Mesendoderm (in vitro differentiated cells): ENCODE data around the gene ALPP.

Source experiments
- DNase-seq: peaks from one replicate; pipeline ENCODE4 v3.0.0; 2013
- H2AK5ac ChIP-seq: 2 replicates; pipeline ENCODE4 v1.6.1; 2013; ENCODE audit warnings: low read length, inconsistent platforms
- H2BK120ac ChIP-seq: 2 replicates; pipeline ENCODE4 v1.6.1; 2013; ENCODE audit warnings: low read depth, mild to moderate bottlenecking, low read length, moderate library complexity, mixed read lengths
- H2BK15ac ChIP-seq: replicated peaks from 2 replicates; pipeline ENCODE4 v1.6.1; 2013; ENCODE audit warnings: low read depth, mild to moderate bottlenecking, moderate library complexity
- H2BK5ac ChIP-seq: 2 replicates; pipeline ENCODE4 v1.6.1; 2013; ENCODE audit warnings: low read length, inconsistent platforms
- H3K18ac ChIP-seq: 2 replicates; pipeline ENCODE4 v1.6.1; 2013; ENCODE audit warnings: mild to moderate bottlenecking, low read length, mixed read lengths
- H3K23ac ChIP-seq: one replicate; pipeline ENCODE4 v1.6.1; 2013; ENCODE audit warnings: low read length
- H3K27ac ChIP-seq: 2 replicates; pipeline ENCODE4 v1.5.1; 2013; ENCODE audit warnings: low read depth, mild to moderate bottlenecking, inconsistent platforms, low read length, moderate library complexity
- H3K27me3 ChIP-seq: 2 replicates; pipeline ENCODE4 v1.6.1; 2013; ENCODE audit warnings: low read length, control low read depth, mild to moderate bottlenecking, inconsistent platforms; ENCODE audit not compliant: insufficient read depth, poor library complexity
- H3K36me3 ChIP-seq: 2 replicates; pipeline ENCODE4 v1.6.1; 2013; ENCODE audit warnings: low read length, inconsistent platforms; ENCODE audit not compliant: control insufficient read depth, insufficient read depth
- H3K4ac ChIP-seq: one replicate; pipeline ENCODE4 v1.6.1; 2013; ENCODE audit warnings: low read depth, mild to moderate bottlenecking, low read length, moderate library complexity
- H3K4me1 ChIP-seq: 2 replicates; pipeline ENCODE4 v1.6.1; 2013; ENCODE audit warnings: low read depth, low read length, inconsistent platforms; ENCODE audit not compliant: control insufficient read depth
- H3K4me2 ChIP-seq: 2 replicates; pipeline ENCODE4 v1.6.1; 2013; ENCODE audit warnings: low read length
- H3K4me3 ChIP-seq: 2 replicates; pipeline ENCODE4 v1.5.1; 2013; ENCODE audit warnings: mild to moderate bottlenecking, low read length
- H3K56ac ChIP-seq: one replicate; pipeline ENCODE4 v1.6.1; 2013; ENCODE audit warnings: low read length
- H3K79me1 ChIP-seq: 2 replicates; pipeline ENCODE4 v1.6.1; 2013; ENCODE audit warnings: low read length, inconsistent platforms
- H3K79me2 ChIP-seq: 2 replicates; pipeline ENCODE4 v1.6.1; 2013; ENCODE audit warnings: mild to moderate bottlenecking, low read length; ENCODE audit not compliant: control insufficient read depth, insufficient read depth
- H3K9ac ChIP-seq: 2 replicates; pipeline ENCODE4 v1.6.1; 2013; ENCODE audit warnings: low read length, inconsistent platforms
- H4K5ac ChIP-seq: one replicate; pipeline ENCODE4 v1.6.1; 2013; ENCODE audit warnings: low read length
- H4K8ac ChIP-seq: one replicate; pipeline ENCODE4 v1.6.1; 2013; ENCODE audit warnings: low read depth, mild to moderate bottlenecking, control low read depth, low read length, moderate library complexity
- WGBS: extraction: QIAGEN DNeasy Blood & Tissue Kit; methylation state at CpG from one replicate; pipeline ENCODE4 v1.1.7; 2013; ENCODE audit warnings: low lambda C conversion rate, missing lambda C conversion rate; ENCODE audit not compliant: insufficient coverage; ENCODE audit errors: extremely low coverage; 5-methylcytosine and 5-hydroxymethylcytosine counted together

ALPP gene

GRCh38 chr2:232374356-232374755 lies 4.2 kb upstream of the ALPP start:
- no peak overlapping the region for H3K23ac ChIP-seq
- no peak overlapping the region for H3K4me2 ChIP-seq
- no peaks in the 10 kb centered on the region for H3K4me1 ChIP-seq
- H2BK15ac ChIP-seq, result no peak overlapping the region
- H3K56ac ChIP-seq, result no peak overlapping the region
- H3K36me3 ChIP-seq, result no peaks in the 10 kb centered on the region
- no peaks in the 10 kb centered on the region for H3K27me3 ChIP-seq
- no peak overlapping the region for H4K8ac ChIP-seq
- H2BK120ac ChIP-seq, result no peak overlapping the region
- DNase-seq, result no peak
- H3K79me2 ChIP-seq, result no peaks in the 10 kb centered on the region
- no peak overlapping the region for H3K18ac ChIP-seq
- no peak overlapping the region for H3K4me3 ChIP-seq
- no peak overlapping the region for H2BK5ac ChIP-seq
- H3K79me1 ChIP-seq, result no peaks in the 10 kb centered on the region
- no peak overlapping the region for H3K4ac ChIP-seq
- H4K5ac ChIP-seq, result no peak overlapping the region
- no peak overlapping the region for H2AK5ac ChIP-seq
- WGBS, result no CpG with 5 or more reads among the region's 1 CpG
- no peak overlapping the region for H3K27ac ChIP-seq
- H3K9ac ChIP-seq, result no peak overlapping the region

GRCh38 chr2:232375164-232375563 lies 3.4 kb upstream of the ALPP start:
- H4K8ac ChIP-seq, result no peak overlapping the region
- H3K4me1 ChIP-seq, result no peaks in the 10 kb centered on the region
- no peak overlapping the region for H3K56ac ChIP-seq
- no peak overlapping the region for H3K4ac ChIP-seq
- no peak overlapping the region for H2BK5ac ChIP-seq
- no peak overlapping the region for H3K4me2 ChIP-seq
- no peak for DNase-seq
- no peak overlapping the region for H3K23ac ChIP-seq
- no CpG with 5 or more reads among the region's 12 CpGs for WGBS
- H2BK120ac ChIP-seq, result no peak overlapping the region
- no peak overlapping the region for H2AK5ac ChIP-seq
- no peak overlapping the region for H4K5ac ChIP-seq
- H3K79me1 ChIP-seq, result no peaks in the 10 kb centered on the region
- no peak overlapping the region for H2BK15ac ChIP-seq
- H3K4me3 ChIP-seq, result no peak overlapping the region
- H3K27ac ChIP-seq, result no peak overlapping the region
- no peaks in the 10 kb centered on the region for H3K36me3 ChIP-seq
- no peak overlapping the region for H3K9ac ChIP-seq
- H3K27me3 ChIP-seq, result no peaks in the 10 kb centered on the region
- no peak overlapping the region for H3K18ac ChIP-seq
- no peaks in the 10 kb centered on the region for H3K79me2 ChIP-seq

DNA sequence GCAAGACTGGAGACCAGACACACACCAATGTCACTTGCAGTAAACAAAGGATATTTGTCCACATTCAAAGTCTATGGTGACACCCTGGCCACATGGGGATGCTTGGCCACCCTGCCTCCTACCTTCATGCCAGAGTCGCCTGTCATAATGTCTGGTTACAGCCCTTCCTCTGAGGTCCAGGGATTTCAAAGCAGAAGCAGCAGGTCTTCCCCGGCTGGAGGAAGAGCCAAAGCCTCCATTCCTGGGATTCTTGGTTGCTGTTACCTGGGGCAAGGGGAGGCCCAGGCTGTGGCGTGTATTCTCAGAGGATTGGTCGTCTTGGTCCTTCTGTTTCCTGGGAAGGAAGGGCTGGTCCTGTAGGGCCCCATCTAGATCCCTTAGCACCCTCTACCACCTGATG lies 2.3 kb upstream of the ALPP start:
- Histone ChIP-seq H3K4me1 (no peaks in the 10 kb centered on the region), H2AK5ac (no peak overlapping the region), H3K27me3 (no peaks in the 10 kb centered on the region), H3K18ac (no peak overlapping the region), H4K8ac (no peak overlapping the region), H2BK5ac (no peak overlapping the region), H3K23ac (no peak overlapping the region), H3K36me3 (no peaks in the 10 kb centered on the region), H3K4me2 (no peak overlapping the region), H3K79me2 (no peaks in the 10 kb centered on the region), H3K4me3 (no peak overlapping the region), H3K4ac (no peak overlapping the region), H3K9ac (no peak overlapping the region), H3K56ac (no peak overlapping the region), H3K27ac (no peak overlapping the region), H4K5ac (no peak overlapping the region), H2BK15ac (no peak overlapping the region), H2BK120ac (no peak overlapping the region), H3K79me1 (no peaks in the 10 kb centered on the region)
- no CpG with 5 or more reads among the region's 4 CpGs for WGBS
- no peak for DNase-seq

- H4K5ac ChIP-seq, result no peak overlapping the region
- H3K27ac ChIP-seq, result no peak overlapping the region
- no peaks in the 10 kb centered on the region for H3K27me3 ChIP-seq
- no peak for DNase-seq
- H3K4ac ChIP-seq, result no peak overlapping the region
- H3K23ac ChIP-seq, result no peak overlapping the region
- H2BK15ac ChIP-seq, result no peak overlapping the region
- no peak overlapping the region for H3K4me3 ChIP-seq
- H3K79me2 ChIP-seq, result no peaks in the 10 kb centered on the region
- no peak overlapping the region for H3K56ac ChIP-seq
- no peak overlapping the region for H2AK5ac ChIP-seq
- no CpG with 5 or more reads among the region's 7 CpGs for WGBS
- no peak overlapping the region for H3K4me2 ChIP-seq
- no peak overlapping the region for H2BK5ac ChIP-seq
- no peaks in the 10 kb centered on the region for H3K79me1 ChIP-seq
- H4K8ac ChIP-seq, result no peak overlapping the region
- H3K36me3 ChIP-seq, result no peaks in the 10 kb centered on the region
- H2BK120ac ChIP-seq, result no peak overlapping the region
- no peaks in the 10 kb centered on the region for H3K4me1 ChIP-seq
- no peak overlapping the region for H3K18ac ChIP-seq
- no peak overlapping the region for H3K9ac ChIP-seq
These were observed 1.8 kb upstream of the ALPP start for GRCh38 chr2:232376713-232377112.

DNA sequence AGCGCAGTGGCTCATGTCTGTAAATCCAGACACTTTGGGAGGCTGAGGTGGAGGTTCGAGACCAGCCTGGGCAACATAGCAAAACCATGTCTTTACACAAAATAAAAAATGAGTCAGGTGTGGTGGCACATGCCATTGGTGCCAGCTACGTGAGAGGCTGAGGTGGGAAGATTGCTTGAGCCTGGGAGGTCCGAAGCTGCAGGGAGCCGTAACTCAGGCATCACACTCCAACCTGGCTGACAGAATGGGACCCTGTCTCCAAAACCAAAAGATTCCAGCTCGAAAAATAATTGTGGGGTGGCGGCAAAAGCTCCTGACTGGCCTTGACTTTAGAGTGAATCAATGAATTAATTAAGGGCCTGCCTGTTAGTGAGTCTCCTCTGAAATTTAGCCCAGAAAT lies 1.2 kb upstream of the ALPP start:
- no peak overlapping the region for H3K4me3 ChIP-seq
- no peak overlapping the region for H2BK5ac ChIP-seq
- no peak overlapping the region for H3K18ac ChIP-seq
- no peaks in the 10 kb centered on the region for H3K4me1 ChIP-seq
- DNase-seq, result no peak
- no peak overlapping the region for H3K4ac ChIP-seq
- H2AK5ac ChIP-seq, result no peak overlapping the region
- no peak overlapping the region for H4K5ac ChIP-seq
- H3K23ac ChIP-seq, result no peak overlapping the region
- no peak overlapping the region for H3K9ac ChIP-seq
- no peak overlapping the region for H3K27ac ChIP-seq
- H3K56ac ChIP-seq, result no peak overlapping the region
- no peak overlapping the region for H2BK15ac ChIP-seq
- no peaks in the 10 kb centered on the region for H3K27me3 ChIP-seq
- no peak overlapping the region for H3K4me2 ChIP-seq
- H3K79me2 ChIP-seq, result no peaks in the 10 kb centered on the region
- H3K36me3 ChIP-seq, result no peaks in the 10 kb centered on the region
- no peak overlapping the region for H4K8ac ChIP-seq
- no CpG with 5 or more reads among the region's 7 CpGs for WGBS
- no peak overlapping the region for H2BK120ac ChIP-seq
- H3K79me1 ChIP-seq, result no peaks in the 10 kb centered on the region

- no peak overlapping the region for H3K4me3 ChIP-seq
- no peak overlapping the region for H3K56ac ChIP-seq
- no peaks in the 10 kb centered on the region for H3K27me3 ChIP-seq
- no peak overlapping the region for H2BK5ac ChIP-seq
- no peak overlapping the region for H4K8ac ChIP-seq
- H3K79me1 ChIP-seq, result no peaks in the 10 kb centered on the region
- H2BK120ac ChIP-seq, result no peak overlapping the region
- H3K18ac ChIP-seq, result no peak overlapping the region
- WGBS, result no CpG with 5 or more reads among the region's 17 CpGs
- H3K9ac ChIP-seq, result no peak overlapping the region
- no peak overlapping the region for H3K27ac ChIP-seq
- H4K5ac ChIP-seq, result no peak overlapping the region
- no peak overlapping the region for H3K4ac ChIP-seq
- no peaks in the 10 kb centered on the region for H3K4me1 ChIP-seq
- no peak overlapping the region for H3K4me2 ChIP-seq
- H2AK5ac ChIP-seq, result no peak overlapping the region
- no peaks in the 10 kb centered on the region for H3K79me2 ChIP-seq
- no peak for DNase-seq
- H2BK15ac ChIP-seq, result no peak overlapping the region
- H3K36me3 ChIP-seq, result no peaks in the 10 kb centered on the region
- no peak overlapping the region for H3K23ac ChIP-seq
These were observed 463 bp upstream of the ALPP start for GRCh38 chr2:232377841-232378734.
